GM12878 (cell line): ENCODE results near the gene RAB35. TPM values are rescaled to one million over a fixed set of nuclear protein-coding genes. Genes with fewer than 3 reads are reported as not detected.
A peak's percentile ranks its signal among the peaks of the same experiment; 100 is the strongest.

Source experiments
- BACH1 ChIP-seq: fragments of 450-650 bp; IDR thresholded peaks from 2 replicates; pipeline ENCODE4 v1.6.1; 2017; ENCODE audit warnings: mild to moderate bottlenecking, borderline replicate concordance
- BHLHE40 ChIP-seq, 2 experiments: fragments of 450-650 bp in 1 of 2; IDR thresholded peaks; 2 replicates each; pipeline ENCODE4 v1.6.1; 2011 to 2017; ENCODE audit warnings: low read depth in 2 of 2, borderline replicate concordance in 1 of 2, improper control_type of control experiment in 1 of 2, low read length in 1 of 2, mild to moderate bottlenecking in 1 of 2
- GATAD2B ChIP-seq: fragments of 450-650 bp; conservative IDR thresholded peaks from 2 replicates; pipeline ENCODE4 v1.6.1; 2017; ENCODE audit warnings: low read depth, mild to moderate bottlenecking, moderate library complexity
- HDAC2 ChIP-seq: fragments of 200-600 bp; sonication (generic); IDR thresholded peaks from 2 replicates; pipeline ENCODE4 v1.6.1; 2017
- IRF3 ChIP-seq: fragments of 450-650 bp; IDR thresholded peaks from 2 replicates; pipeline ENCODE4 v1.6.1; 2014; ENCODE audit warnings: mild to moderate bottlenecking
- MXI1 ChIP-seq: fragments of 150-350 bp; IDR thresholded peaks from 2 replicates; pipeline ENCODE4 v1.6.1; 2011; ENCODE audit warnings: low read depth, mild to moderate bottlenecking, inconsistent platforms, low read length, improper control_type of control experiment
- NKRF ChIP-seq: fragments of 450-650 bp; conservative IDR thresholded peaks from 2 replicates; pipeline ENCODE4 v1.6.1; 2017; ENCODE audit warnings: mild to moderate bottlenecking, moderate library complexity
- POLR2AphosphoS2 ChIP-seq: IDR thresholded peaks from 2 replicates; pipeline ENCODE4 v1.6.1; 2011; ENCODE audit warnings: low read depth, mild to moderate bottlenecking, low read length, improper control_type of control experiment, moderate library complexity
- SMAD5 ChIP-seq: IDR thresholded peaks from 2 replicates; pipeline ENCODE4 v1.6.1; 2016; ENCODE audit warnings: antibody characterized with exemption, low read depth
- ZNF217 ChIP-seq: fragments of 450-650 bp; IDR thresholded peaks from 2 replicates; pipeline ENCODE4 v1.6.1; 2017; ENCODE audit warnings: antibody characterized with exemption, mild to moderate bottlenecking
- polyA plus RNA-seq, 11 experiments: library from polyadenylated mRNA; depleted of rRNA in 4 of 11; unstranded in 6 of 11; stranded (reverse) in 5 of 11; fragments of >200 nt; fragmentation: Nextera tagmentation in 4 of 11; fragmentation: Illumina TruSeq in 1 of 11; extraction: Ambion mirVana in 4 of 11; extraction: Trizol in 1 of 11; gene quantifications; 1 replicate in 1 of 11; 2 replicates in 10 of 11; pipeline versions ENCODE4 v1.2.1 to v1.2.3, GENCODE V29; 2011 to 2016; ENCODE audit warnings: inconsistent platforms in 2 of 11, missing spikeins in 2 of 11, low read depth in 1 of 11
- total RNA-seq, 4 experiments: library from RNA; depleted of rRNA in 3 of 4; stranded (reverse); fragments of >200 nt in 3 of 4; fragmentation: Illumina TruSeq in 1 of 4; extraction: Trizol in 1 of 4; gene quantifications; 2 replicates each; pipeline versions ENCODE4 v1.2.1 to v1.2.3, GENCODE V29; 2013 to 2021
- TF ChIP-seq, protein P1 (sequence below): IDR thresholded peaks from 2 replicates; pipeline ENCODE4 v1.6.1; 2011; ENCODE audit warnings: low read depth, mild to moderate bottlenecking, low read length, moderate library complexity, borderline replicate concordance; ENCODE audit errors: extremely low read depth

Gene RAB35
- total and polyA plus RNA-seq, 10 of the 15 experiments (the other 5 are each of a cell fraction or from before 2014, with no cell fraction given) = 0.76 to 99.2 (median 43.8) TPM

DNA sequence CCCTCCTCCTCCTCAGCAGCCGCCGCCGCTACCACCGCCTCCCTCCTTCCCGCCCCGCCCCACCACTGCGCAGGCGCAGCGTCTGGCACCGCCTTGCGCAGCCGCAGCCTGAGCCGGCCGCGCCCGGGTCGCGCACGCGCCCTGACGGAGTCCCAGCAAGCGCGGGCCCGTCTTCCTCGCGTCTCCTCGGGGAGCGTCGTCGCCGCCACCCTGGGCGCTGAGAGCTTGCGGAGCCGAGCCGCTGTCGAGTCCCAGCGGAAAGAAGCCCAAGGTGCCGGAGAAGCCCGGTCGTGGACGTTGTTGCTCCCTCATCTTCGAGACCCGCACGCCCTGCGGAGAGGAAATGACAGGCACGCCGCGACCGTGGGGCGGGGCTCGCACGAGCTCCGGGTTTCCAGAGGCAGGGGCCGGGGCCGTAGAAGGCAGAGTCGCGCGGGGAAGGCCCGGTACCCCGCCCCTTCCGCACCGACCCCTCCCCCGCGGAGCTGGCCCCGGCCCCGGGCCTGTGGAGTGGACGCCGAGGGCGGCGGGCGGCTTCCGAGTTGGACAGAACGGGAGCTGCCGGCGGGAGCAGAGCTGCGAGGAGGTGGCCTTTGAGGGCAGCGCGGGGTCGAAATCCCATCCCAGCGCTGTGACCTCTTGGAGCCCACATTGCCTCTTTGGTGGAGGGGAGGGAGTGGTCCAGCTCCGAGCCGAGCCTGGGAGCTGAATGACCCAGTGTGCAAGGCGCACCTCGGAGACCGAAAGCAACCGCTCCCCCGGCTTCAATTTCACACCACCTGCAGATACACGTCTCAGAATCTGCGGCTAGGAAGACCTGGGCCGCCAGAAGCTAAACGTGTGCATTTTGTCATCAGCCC is 469 bp upstream of the RAB35 start (continued):
- TF ChIP-seq BHLHE40 (IDR thresholded peaks at IDR 0.05; ENCODE audit: borderline replicate concordance in 1 of 2, low read depth in 2 of 2, low read length in 1 of 2) (peak; percentile 60 to 87; a peak in 3 of 4 replicates), NKRF (peak; percentile 92), BACH1 (peak; percentile 61; the same call in 1 of the 2 replicates), GATAD2B (peak; percentile 76), SMAD5 (peak; percentile 83), IRF3 (peak; percentile 68), MXI1 (peak; percentile 65; the same call in 1 of the 2 replicates), ZNF217 (no peak), HDAC2 (no peak), POLR2AphosphoS2 (peak; percentile 75)
- TF ChIP-seq, protein P1, sequence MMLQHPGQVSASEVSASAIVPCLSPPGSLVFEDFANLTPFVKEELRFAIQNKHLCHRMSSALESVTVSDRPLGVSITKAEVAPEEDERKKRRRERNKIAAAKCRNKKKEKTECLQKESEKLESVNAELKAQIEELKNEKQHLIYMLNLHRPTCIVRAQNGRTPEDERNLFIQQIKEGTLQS = peak; percentile 64
